Daoy (cell line): ENCODE data around the gene DHRS3. TPM values are rescaled to one million over a fixed set of nuclear protein-coding genes. Genes with fewer than 3 reads are reported as not detected.
"Not testable (repeated sequence)": the region's sequence is repeated elsewhere in the genome, so short reads cannot be mapped to it uniquely, and the experiment has no call there.

Source experiments
- DNase-seq: peaks from one replicate; pipeline ENCODE4 v3.0.0-alpha.2; 2015; ENCODE audit warnings: low read depth
- total RNA-seq: library from RNA; depleted of rRNA; stranded (reverse); fragments of >200 nt; shearing (Covaris generic); gene quantifications from 2 replicates; pipeline ENCODE4 v1.2.3, GENCODE V29; 2014

Gene DHRS3
- total RNA-seq, 1 experiment from 2014 or later = 45.8 TPM

GRCh38 chr1:12540580-12541273 lies 77.3 kb downstream of the DHRS3 start:
- DNase-seq = no peak

- DNase-seq = peak; percentile 96
These were observed 78.1 kb downstream of the DHRS3 start for GRCh38 chr1:12539705-12540579.

DNA sequence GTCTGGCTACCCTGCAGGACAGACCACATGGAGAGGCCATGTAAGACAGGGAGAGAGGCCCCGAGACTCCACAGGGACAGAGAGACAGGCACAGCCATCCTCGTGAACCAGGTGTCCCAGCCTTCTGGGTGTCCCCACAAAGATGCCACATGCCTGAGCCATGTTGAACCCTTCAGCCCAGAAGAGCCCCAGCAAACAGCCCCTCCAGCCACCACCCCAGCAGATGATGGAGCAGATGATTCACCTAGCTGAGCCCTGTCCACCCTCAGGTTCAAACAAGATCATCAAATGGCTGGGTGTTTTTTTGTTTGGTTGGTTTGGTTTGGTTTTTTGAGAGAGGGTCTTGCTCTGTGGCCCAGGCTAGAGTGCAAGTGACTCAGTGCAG lies 78.7 kb downstream of the DHRS3 start:
- DNase-seq = no peak

GRCh38 chr1:12538536-12538935 lies 79.5 kb downstream of the DHRS3 start:
- DNase-seq = not testable (repeated sequence)

GRCh38 chr1:12537906-12538461 lies 80.0 kb downstream of the DHRS3 start:
- DNase-seq = no peak

- no peak for DNase-seq
These were observed 80.7 kb downstream of the DHRS3 start for GRCh38 chr1:12537294-12537693.

- DNase-seq = no peak
These were observed 81.9 kb downstream of the DHRS3 start for GRCh38 chr1:12536023-12536639.

GRCh38 chr1:12532405-12533315 lies 85.3 kb downstream of the DHRS3 start:
- no peak for DNase-seq

DNA sequence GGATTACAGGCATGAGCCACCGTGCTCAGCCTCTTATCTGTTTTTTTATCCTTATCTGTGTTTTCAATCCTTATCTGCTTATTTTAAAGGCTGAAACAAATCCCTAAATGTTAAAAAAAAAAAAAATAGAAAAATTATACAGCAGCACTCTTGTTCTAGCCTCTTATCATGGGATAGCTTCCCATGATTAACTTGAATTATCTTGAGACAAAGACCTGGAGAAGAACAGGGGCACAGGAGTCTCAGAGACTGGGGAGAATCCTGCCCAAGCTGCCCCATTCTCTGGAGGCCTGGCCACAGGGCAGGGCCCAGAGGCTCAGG lies 86.9 kb downstream of the DHRS3 start:
- no peak for DNase-seq

DNA sequence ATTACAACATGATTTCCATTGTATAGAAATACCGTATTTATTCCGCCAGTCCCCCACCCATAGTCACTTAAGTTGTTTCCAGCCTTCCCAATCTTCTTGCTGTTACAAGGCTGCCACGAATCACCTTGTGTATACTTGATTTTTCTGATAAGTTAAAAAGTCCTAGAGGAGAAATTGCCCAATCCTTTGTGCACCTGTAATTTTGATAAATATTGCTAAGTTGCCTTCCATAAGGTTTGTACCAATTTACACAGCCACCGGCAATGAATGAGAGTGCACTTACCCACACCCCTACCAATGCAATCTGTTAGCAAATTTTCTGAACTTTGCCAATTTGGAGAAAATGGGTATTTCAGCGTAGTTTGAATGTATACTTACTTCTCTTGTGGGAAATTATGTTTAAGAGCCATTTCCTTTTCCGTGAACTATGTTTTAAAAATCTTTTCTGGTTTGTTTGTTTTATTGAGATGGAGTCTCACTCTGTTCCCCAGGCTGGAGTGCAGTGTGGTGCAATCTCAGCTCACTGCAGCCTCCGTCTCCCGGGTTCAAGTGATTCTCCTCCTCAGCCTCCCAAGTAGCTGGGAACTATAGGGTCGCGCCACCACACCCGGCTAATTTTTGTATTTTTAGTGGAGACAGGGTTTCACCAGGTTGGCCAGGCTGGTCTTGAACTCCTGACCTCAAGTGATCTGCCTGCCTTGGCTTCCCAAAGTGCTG lies 87.4 kb downstream of the DHRS3 start:
- no peak for DNase-seq

- DNase-seq = no peak
These were observed 88.3 kb downstream of the DHRS3 start for GRCh38 chr1:12529640-12530174.

- DNase-seq = no peak
These were observed 89.8 kb downstream of the DHRS3 start for GRCh38 chr1:12528021-12528852.

- no peak for DNase-seq
These were observed 90.4 kb downstream of the DHRS3 start for GRCh38 chr1:12527564-12527963.

GRCh38 chr1:12525311-12526181 lies 92.5 kb downstream of the DHRS3 start:
- DNase-seq = no peak

DNA sequence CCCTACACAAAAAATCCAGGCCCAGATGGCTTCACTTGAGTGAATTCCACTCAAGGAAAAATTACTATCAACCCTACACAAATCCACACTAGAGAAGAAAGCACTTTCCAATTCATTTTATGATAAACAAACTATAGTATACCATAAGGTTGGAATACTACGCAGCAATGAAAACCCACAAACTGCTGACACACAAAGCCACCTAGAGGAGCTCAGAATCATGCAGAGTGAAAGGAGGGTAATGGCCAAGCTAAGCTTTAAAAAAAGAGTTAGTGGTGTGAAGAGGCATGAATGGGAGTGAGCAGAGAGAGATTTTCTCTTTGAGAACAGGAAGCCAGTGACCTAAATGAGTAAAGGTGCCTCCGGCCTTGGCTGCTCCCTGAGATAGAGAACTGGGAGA lies 93.7 kb downstream of the DHRS3 start:
- DNase-seq = no peak

DNA sequence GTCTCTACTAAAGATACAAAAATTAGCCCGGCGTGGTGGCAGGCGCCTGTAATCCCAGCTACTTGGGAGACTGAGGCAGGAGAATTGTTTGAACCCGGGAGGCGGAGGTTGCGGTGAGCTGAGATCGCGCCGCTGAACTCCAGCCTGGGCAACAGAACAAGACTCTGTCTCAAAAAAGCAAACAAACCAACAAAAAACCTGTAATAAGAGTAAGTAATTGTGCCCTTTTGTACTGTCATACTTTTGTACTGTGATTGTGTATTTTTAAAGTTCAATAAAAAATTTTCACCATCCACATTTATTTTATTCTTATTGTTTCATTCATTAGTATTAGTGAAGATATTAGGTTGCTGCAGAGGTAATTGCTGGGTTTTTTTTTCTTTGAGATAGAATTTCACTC lies 95.2 kb downstream of the DHRS3 start:
- DNase-seq = not testable (repeated sequence)

GRCh38 chr1:12521096-12521495 lies 96.9 kb downstream of the DHRS3 start:
- no peak for DNase-seq

- DNase-seq = no peak
These were observed 98.2 kb downstream of the DHRS3 start for GRCh38 chr1:12519693-12520364.
